NT2/D1 (cell line): Measurements from ENCODE around the gene TSPEAR.
A peak's percentile ranks its signal among the peaks of the same experiment; 100 is the strongest.
"Not testable (repeated sequence)": the region's sequence is repeated elsewhere in the genome, so short reads cannot be mapped to it uniquely, and the experiment has no call there.

Experiments used
- DNase-seq: peaks from one replicate; pipeline ENCODE4 v3.0.0-alpha.2; 2011; ENCODE audit warnings: low read depth, low spot score
- H3K27me3 ChIP-seq: 2 replicates; pipeline ENCODE4 v1.6.0; 2011; ENCODE audit warnings: mild to moderate bottlenecking; ENCODE audit not compliant: insufficient read length, insufficient read depth
- H3K36me3 ChIP-seq: 2 replicates; pipeline ENCODE4 v1.6.1; 2011; ENCODE audit warnings: mild to moderate bottlenecking, low read length, mixed read lengths; ENCODE audit not compliant: insufficient read depth, insufficient read length
- H3K4me1 ChIP-seq: 2 replicates; pipeline ENCODE4 v1.5.1; 2011; ENCODE audit not compliant: insufficient read depth, insufficient read length
- H3K4me3 ChIP-seq: 2 replicates; pipeline ENCODE4 v1.5.1; 2011; ENCODE audit warnings: low read depth; ENCODE audit not compliant: insufficient read length
- H3K9ac ChIP-seq: 2 replicates; pipeline ENCODE4 v1.6.0; 2011; ENCODE audit warnings: low read depth; ENCODE audit not compliant: insufficient read length
- H3K9me3 ChIP-seq: 2 replicates; pipeline ENCODE4 v1.5.1; 2011; ENCODE audit warnings: mild to moderate bottlenecking, low read length; ENCODE audit not compliant: insufficient read depth
- SUZ12 ChIP-seq: IDR thresholded peaks from 2 replicates; pipeline ENCODE4 v1.6.1; 2011; ENCODE audit not compliant: insufficient read length, insufficient read depth; ENCODE audit errors: extremely low read depth
- YY1 ChIP-seq: IDR thresholded peaks from 2 replicates; pipeline ENCODE4 v1.6.1; 2011; ENCODE audit not compliant: insufficient read length, insufficient read depth
- ZNF274 ChIP-seq: IDR thresholded peaks from 2 replicates; pipeline ENCODE4 v1.6.1; 2011; ENCODE audit warnings: mild to moderate bottlenecking, low read depth, low read length

TSPEAR gene

DNA sequence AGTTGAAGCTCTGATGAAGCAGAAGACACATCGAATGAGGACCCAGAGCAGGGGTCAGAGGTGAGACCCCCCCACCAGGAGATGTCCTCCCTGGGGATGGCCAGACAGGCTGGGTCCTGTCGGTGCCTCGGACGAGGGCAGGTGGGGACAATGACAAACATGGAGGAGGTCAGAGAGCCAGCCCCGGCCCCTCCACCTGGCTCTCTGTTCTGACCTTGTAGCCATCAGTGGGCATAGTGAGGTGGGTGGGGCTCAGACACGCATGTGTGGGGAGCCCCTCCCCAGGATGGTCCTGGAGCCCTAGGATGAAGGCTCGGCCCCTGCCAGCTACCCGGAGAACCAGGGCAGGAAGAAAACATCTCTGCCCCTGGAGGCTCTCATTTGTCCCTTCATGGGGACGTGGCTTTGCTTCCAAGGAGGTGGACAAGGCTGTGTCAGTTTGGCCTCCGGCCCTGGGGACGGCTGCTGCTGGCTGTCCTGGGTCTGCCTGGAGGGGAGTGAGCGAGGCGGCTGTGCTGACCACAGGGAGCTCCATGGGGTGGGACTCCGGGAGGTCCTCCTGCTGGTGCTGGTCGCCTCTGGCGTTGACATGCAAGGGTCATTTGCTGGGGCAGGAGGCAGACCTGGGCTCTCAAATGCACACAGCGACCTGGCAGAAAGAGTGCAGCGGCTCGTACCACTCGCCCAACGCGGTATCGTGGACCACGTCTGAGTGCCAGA is 121.6 kb downstream of the TSPEAR start:
- no peaks in the 10 kb centered on the region for H3K27me3 ChIP-seq
- no peak for DNase-seq
- no peaks in the 10 kb centered on the region for H3K36me3 ChIP-seq
- H3K4me3 ChIP-seq, result no peak overlapping the region
- no peaks in the 10 kb centered on the region for H3K9me3 ChIP-seq
- H3K9ac ChIP-seq, result peak overlapping the region; percentile 16
- TF ChIP-seq SUZ12 (no peak), ZNF274 (no peak), YY1 (no peak)
- H3K4me1 ChIP-seq, result peaks cover 11% of the 10 kb centered on the region

DNA sequence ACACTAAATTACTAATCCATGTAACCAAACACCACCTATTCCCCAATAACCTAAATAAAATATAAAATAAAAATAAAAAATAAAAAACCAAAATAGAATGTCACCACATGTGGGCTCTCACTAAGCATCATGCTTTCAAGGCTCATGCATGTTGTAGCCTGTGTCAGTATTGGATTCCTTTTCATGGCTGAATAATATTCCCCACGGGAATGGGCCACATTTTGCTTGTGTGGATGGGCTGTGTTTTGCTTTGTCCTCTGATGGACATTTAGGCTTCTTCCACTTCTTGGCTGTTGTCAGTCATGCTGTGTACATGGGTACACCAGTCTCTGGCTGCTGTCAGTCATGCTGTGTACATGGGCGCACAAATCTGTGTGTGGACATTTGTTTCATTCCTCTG is 122.3 kb downstream of the TSPEAR start:
- H3K9me3 ChIP-seq, result no peaks in the 10 kb centered on the region
- peaks cover 11% of the 10 kb centered on the region for H3K4me1 ChIP-seq
- TF ChIP-seq YY1 (no peak), SUZ12 (no peak), ZNF274 (no peak)
- no peak overlapping the region for H3K9ac ChIP-seq
- H3K4me3 ChIP-seq, result no peak overlapping the region
- no peaks in the 10 kb centered on the region for H3K27me3 ChIP-seq
- H3K36me3 ChIP-seq, result no peaks in the 10 kb centered on the region
- DNase-seq, result no peak

DNA sequence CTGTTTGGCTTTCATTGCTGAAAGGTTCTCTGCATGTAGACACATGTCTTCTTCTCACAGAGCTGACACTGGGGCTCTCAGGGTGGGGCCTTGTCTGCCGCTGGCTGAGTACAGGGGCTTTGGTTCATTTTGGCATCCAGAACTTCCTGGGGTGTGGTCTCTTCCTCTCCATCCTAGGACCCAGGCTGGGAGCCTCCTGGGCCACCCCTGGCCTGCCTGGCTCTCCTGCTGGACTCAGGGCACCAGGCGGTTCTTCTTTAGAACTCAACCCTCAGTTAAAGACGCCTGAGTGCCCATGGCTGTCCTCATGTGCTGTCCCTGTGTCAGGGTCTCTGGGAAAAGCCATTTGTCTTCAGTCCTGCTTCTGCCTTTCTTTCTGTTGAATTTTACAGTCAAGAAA is 125.5 kb downstream of the TSPEAR start:
- no peak overlapping the region for H3K4me3 ChIP-seq
- H3K36me3 ChIP-seq, result no peaks in the 10 kb centered on the region
- DNase-seq, result no peak
- H3K9me3 ChIP-seq, result peaks cover 9% of the 10 kb centered on the region
- no peak overlapping the region for H3K9ac ChIP-seq
- peaks cover 4% of the 10 kb centered on the region for H3K4me1 ChIP-seq
- no peak for TF ChIP-seq YY1
- no peak for TF ChIP-seq SUZ12
- TF ChIP-seq ZNF274, result no peak
- no peaks in the 10 kb centered on the region for H3K27me3 ChIP-seq

DNA sequence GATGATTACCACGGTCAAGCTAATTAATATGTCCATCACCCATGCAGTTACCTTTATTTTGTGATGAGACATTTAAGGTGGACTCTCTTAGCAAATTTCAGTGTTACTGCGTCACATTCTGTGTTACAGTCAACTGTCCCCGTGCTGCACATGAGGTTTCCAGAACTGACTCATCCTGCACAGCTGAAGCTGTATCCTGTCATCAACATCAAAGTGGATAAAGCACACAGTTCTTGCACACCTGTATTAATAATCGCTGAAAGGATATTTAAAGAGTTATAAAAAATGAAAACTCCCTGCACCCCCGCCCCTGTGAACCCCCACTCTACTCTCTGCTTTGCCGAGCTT is 127.6 kb downstream of the TSPEAR start:
- Histone ChIP-seq H3K9ac (no peak overlapping the region), H3K27me3 (no peaks in the 10 kb centered on the region), H3K36me3 (no peaks in the 10 kb centered on the region), H3K9me3 (peaks cover 11% of the 10 kb centered on the region), H3K4me3 (no peak overlapping the region), H3K4me1 (peaks cover 3% of the 10 kb centered on the region)
- DNase-seq, result no peak
- TF ChIP-seq ZNF274 (no peak), SUZ12 (no peak), YY1 (no peak)

DNA sequence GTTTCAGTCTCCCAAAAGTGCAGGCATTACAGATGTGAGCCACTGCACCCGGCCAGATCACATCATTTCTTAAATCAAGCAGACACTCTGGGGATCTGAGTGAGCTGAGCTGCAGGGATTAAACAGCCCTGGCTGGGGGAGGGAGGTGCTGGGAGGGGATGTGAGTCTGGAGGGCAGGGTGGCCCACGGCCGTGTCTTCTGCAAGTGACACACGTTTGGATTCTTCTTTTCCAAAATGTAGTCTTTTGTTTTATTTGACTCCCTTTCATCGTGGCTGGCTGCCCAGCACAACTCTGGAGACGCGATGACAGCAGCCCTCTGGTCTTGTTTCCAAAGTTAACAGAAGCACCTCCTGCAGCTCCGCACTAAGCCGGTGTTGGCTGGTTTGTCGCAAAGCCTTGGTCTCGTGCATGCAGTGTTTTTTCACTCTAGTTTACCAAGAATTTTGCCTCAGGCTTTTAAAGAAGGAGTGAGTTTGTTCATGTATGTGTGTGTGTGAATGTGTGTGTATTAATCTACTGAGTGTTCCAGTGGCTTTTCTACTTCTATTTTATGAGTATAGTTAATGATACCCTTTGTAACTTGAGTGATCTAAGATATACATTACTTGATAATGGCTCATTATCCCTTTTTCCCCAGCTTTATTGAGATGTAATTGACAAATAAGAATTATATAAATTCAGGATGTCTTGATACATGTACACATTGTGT is 128.1 kb downstream of the TSPEAR start:
- H3K4me3 ChIP-seq, result no peak overlapping the region
- TF ChIP-seq YY1 (no peak), ZNF274 (no peak)

DNA sequence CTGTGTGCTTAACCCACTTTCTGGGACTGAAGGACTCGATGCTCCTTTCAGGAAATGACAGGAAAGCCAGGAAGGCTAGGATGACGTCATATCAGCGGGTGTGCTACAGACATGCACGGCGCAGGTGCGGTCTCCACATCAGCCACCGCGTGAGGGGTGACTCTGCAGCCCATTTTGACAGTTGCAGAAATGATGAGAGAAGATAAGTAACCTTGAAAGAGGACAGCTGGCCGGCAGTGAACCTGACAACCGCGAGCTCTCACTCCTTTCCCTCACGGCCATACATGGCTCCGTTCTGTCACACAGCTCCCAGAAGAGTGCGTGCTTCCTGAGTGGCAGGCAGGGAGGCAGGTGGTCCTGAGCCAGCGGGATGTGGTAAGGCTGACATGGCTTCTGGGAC is 129.3 kb downstream of the TSPEAR start:
- peaks cover 3% of the 10 kb centered on the region for H3K4me1 ChIP-seq
- H3K27me3 ChIP-seq, result no peaks in the 10 kb centered on the region
- no peaks in the 10 kb centered on the region for H3K36me3 ChIP-seq
- no peak overlapping the region for H3K4me3 ChIP-seq
- TF ChIP-seq YY1 (no peak), ZNF274 (no peak), SUZ12 (no peak)
- peaks cover 28% of the 10 kb centered on the region for H3K9me3 ChIP-seq
- no peak for DNase-seq
- no peak overlapping the region for H3K9ac ChIP-seq

More for the DNA sequence above, 128.1 kb downstream of the TSPEAR start:
- no peak overlapping the region for H3K9ac ChIP-seq
- no peak for DNase-seq
- H3K36me3 ChIP-seq, result no peaks in the 10 kb centered on the region
- H3K9me3 ChIP-seq, result peaks cover 16% of the 10 kb centered on the region
- H3K4me1 ChIP-seq, result peaks cover 3% of the 10 kb centered on the region
- no peaks in the 10 kb centered on the region for H3K27me3 ChIP-seq

DNA sequence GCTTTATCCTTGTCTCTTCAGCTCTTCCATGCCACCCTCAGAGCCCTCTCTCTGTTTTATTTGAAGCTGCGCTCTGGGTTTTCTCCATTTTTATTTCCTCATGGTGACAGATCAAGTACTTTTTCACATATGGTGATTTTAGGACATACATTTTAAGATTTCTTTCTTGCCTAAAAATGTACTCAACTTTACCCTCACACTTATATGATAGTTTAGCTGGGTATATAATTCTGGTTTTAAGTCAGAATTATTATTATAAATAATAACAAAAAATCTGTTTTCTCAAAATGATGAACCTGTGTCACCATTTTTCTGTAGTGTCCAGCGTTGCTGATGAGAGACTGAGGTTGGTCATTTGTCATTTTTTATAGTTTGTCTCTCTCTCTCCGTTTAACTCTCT is 130.2 kb downstream of the TSPEAR start:
- Histone ChIP-seq H3K4me1 (peaks cover 3% of the 10 kb centered on the region), H3K36me3 (no peaks in the 10 kb centered on the region), H3K4me3 (no peak overlapping the region), H3K9ac (no peak overlapping the region), H3K27me3 (no peaks in the 10 kb centered on the region), H3K9me3 (peaks cover 33% of the 10 kb centered on the region)
- TF ChIP-seq ZNF274 (no peak), SUZ12 (no peak), YY1 (no peak)
- DNase-seq, result no peak

DNA sequence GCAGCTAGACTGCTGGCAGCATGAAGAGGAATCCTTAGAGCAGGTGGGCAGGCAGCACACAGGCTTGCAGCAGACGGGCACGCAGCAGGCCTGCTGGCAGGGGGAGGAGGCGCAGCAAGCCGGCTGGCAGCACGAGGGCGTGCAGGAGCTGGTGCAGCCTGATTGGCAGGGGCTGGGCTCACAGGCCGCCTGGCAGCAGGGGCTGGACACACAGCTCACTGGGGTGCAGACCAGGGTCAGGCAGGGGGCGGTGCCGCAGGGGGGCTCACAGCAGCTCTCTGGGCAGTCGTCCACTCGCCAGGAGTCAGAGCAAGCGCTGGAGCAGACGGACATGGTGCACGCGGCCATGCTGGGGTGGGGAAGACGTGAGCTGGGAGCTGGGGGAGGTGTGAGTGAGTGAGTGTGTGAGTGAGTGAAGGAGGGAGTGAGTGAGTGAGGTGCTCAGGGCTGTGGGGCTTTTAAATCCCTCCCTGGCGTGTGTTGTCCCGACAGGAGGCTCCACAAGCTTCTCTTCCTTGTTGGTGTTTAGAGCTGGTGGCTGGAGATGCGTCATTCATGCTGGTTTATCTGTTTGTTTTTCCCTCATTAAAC is 131.0 kb downstream of the TSPEAR start, which contains the start of gene KRTAP10-5:
Gene KRTAP10-5 (minus strand): TSS at position 374 of the 591 bp plus-strand sequence. CDS start 26 bp downstream, at position 348.
- not testable (repeated sequence) for DNase-seq, H3K36me3 ChIP-seq, H3K4me1 ChIP-seq, H3K9ac ChIP-seq, H3K4me3 ChIP-seq, H3K27me3 ChIP-seq
- H3K9me3 ChIP-seq, result peaks cover 33% of the 10 kb centered on the region
